HG03064 (cell line): Measurements from ENCODE around the gene GAS7.

Source experiments
- ATAC-seq: cut with Tn5 transposase; IDR thresholded peaks from one replicate; pipeline ENCODE4 v1.9.1; 2021; ENCODE audit warnings: low read depth; ENCODE audit not compliant: unreplicated experiment

Gene GAS7

DNA sequence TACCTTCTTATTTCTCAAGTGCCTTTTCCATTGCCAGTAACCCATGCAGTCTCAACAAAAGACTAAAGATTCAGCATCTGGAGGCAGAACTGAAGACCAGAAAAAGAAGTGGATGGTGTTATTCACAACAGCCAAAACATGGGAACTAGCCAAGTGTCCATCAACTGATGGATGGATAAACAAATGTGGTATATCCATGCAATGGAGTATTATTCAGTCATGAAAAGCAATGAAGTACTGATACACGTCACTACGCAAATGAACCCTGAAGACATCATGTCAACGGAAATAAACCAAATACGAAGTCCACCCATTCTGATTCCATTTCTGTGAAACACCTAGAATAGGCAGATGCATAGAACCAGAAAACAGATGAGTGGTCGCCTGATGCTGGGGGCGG, 25.6 kb downstream of the GAS7 start:
- no peak for ATAC-seq

DNA sequence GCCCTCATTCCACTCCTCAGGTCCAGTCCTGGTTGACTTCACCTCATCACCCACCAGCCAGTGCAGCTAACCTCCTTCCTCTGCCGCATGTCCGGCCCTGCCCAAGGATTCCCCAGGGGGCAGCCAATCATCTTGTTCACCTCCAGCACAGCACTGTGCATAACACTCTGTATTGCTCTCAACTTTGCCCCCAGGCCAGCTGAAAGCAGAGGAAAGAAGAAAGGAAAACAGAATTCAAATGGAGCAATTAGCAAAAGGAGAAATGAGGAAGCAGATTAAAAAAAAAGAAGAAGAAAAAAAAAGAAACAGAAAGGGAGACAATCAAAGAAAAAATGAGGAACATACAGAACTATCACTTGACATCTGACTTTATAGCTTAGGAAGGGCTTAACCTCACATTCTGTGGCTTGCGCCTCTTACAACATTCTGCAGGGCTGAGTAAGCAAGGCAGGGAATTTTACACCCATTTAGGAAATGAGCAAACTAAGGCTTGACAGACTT, 26.1 kb downstream of the GAS7 start:
- ATAC-seq, result no peak

DNA sequence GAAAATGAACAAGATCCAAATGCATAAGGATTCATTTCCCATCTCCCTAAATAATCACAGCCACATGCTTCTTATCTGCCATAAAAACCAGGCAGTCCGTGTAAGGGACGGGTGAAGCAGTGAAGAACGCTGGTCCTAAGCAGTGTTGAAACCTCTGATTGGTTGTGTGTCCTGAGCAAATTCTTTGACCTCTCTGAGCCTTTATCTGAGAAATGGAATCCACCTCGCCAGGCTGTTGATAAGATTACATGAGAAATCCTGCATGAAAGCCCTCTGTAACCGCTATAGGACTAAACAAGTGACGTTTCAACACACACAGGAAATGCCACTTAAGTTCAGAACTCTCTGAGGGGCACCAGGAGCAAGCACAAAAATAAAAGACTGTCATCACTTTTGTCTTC, 26.8 kb downstream of the GAS7 start:
- ATAC-seq, result no peak

DNA sequence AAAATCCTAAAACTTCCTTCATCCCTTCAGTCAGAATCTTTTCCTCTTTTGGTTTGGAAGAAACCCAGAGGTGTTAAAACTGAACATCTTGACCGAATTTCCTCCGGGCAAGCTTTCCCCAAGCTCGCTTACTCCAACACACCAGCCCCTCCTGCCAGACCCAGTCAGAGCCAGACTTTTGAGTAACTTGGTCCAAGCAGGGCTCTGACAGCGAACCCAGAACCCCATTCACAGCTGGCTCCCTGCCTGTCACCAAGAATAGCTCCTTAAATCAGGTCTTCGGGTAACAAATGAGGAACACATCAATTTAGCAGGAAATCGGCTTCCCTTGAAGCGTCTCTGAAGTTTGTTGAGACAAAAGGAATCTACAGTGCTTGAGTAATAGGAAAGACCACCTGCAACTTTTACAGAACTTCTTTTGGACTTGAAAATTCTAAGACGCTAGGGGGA, 27.3 kb downstream of the GAS7 start:
- no peak for ATAC-seq

DNA sequence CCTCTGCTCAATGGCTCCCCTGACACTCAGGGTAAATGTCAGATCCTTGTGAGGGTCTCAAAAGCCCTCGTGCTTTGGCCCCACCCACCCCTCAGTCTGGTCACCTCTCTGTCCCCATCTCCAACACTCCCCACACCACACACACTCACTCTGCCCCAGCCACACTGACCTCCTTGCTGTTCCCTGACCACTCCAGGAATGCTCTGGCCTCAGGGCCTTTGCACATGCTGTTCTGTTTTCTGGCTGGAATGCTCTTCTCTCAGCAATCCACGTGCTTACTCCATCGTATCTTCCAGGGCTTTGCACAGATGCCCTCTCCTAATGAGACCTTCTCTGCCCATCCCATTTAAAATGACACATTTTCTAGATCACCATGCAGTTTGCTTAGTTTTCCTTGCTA, 28.2 kb downstream of the GAS7 start:
- ATAC-seq, result no peak

DNA sequence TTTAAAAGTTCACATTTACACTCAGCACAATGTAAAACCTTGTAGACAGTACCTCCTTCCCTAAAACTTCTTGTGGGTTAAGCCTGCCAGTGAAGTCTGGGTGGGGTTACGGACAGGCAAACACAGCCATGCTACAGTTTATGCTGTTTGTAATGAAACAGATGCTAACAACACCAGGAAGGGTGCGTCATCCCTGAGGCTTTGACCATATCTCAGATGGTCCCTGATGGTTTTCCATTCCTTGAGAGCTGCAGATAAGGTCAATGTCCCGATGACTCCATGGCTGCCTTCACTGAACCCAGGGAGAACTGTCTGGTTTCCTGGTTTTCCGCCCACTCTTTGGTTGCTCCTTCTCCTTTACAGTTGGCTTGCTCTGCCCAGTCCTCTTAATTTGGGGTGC, 29.1 kb downstream of the GAS7 start:
- ATAC-seq, result no peak

DNA sequence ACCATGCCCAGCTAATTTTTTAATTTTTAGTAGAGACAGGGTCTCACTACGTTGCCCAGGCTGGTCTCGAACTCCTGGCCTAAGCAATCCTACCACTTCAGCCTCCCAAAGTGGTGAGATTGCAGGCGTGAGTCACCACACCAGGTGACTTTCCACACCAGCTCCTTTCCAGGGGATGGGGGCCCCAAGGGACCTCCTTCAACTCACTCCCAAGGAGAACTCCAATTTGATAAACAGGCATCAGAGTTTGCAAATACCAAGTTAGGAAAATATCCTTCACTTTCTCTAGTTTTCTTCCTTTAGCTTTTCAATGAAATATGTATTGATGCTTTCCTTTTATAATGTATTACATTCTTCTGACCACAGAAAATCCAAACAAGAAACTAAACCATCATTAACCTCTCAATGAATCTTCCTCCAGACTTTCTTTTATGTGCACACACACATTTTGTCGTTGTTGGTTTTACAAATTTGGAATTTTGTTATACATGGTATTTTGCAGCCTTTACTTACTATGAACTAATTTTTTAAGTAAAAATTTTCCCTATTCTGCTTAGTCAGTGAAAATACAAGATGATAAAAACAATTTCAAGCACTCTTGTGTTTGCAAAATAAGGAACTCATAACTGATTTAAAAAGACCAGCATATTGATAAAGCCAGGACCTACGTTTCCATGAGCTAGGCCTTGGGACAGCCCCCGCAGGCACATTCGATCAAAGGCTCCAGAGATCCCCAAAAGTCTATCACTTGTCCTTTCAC, 32.0 kb downstream of the GAS7 start:
- ATAC-seq, result no peak

DNA sequence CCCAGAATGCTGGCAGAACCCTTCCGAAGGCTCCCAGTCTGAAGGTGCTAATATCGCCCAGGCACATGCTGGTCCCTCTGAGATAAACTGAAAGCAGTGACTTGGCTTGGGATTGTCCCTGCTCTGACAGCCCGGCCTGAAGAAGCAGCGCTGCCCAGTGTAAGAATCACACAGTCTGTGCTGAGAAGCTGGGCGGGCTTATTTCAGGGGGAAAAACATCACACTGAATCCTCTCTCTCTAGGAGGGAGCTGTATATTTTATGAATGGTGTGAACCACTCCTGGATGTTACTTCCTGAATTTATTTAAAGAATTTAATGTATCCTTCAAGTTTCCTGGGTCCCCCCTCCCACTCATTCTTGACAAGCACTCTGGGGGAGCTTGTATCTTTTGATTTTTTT, 36.3 kb downstream of the GAS7 start:
- no peak for ATAC-seq

DNA sequence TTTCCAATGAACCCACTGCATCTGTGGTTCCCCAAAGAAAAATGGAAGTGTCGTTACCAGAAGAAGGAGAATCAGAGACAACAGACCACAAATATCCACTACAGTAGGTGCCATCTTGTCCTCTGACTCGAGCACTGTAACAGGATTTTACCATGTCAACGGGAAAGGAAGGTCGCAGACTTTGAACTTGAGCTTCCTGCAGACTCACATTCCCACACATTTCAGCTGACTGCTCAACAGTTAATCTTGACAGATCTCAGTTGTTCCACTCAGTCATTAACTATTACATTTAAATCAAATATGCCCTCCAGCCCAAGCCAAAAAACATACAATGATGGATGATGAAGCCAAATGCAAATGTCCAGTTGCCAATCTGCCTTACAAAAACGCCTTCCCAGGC, 37.0 kb downstream of the GAS7 start:
- no peak for ATAC-seq

DNA sequence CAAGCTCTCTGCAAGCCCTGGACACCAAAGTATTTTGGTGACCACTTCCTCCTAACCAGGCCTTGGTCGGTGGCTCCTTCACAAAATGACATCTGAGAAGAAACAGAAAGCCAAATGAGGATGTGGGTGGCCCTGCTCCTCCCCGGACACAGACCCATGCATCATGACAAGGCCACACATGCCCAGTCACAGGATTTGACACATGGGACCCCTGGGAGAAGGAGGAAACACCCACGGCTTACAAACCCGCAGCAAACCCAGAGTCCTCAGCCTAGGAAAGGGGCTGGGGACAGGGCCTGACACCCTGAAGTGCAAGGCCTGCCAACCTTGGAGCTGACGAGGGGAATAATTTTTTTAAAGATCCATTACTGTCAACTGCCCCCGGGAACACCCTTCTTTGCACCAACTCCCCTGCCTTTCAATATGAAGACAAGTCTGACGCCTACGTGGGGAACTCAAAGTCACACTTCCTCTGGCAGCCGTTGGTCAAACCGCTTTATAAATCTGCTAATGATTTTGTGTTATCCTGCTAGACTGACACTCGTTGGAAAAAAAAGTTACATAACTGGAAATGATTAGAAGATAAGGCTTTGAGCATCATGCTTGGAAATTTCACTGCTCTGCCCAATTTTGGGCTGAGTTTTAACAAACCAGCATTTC, 41.3 kb downstream of the GAS7 start:
- ATAC-seq, result peak; percentile 55

DNA sequence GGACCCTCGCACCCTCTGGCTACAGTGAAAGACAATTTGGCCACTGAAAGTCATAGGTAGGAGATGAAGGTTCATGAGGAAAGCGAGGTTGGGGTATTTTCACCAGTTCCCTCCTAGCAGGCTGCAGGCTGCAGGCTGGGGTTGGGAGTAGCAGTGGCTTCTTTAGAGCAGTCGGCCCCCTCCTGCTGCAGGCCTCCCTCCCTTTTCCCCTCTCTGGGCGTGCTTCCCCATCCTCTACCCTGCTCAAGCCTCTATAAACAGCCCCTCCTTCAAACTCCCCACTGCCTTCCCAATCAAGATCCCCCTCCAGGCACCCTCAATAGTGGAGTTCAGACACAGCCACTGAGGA, 41.8 kb downstream of the GAS7 start:
- peak; percentile 19 for ATAC-seq

DNA sequence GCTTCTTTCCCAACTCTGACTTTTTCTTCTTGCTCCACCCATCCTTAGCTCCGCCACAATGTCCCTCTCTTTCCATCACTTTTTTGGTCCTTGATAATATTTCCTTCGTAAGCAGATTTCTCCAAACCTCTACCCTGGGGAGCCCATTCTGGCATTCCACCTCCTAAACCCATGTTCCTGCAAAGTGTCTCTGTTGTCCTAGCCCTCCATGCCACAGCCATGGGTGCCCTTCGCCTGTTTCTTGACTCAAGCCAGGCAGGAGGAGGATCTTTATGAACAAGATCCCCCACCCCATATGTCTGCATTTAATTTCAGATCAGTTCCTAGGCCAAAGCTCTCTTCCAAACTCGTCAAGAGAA, 42.4 kb downstream of the GAS7 start:
- no peak for ATAC-seq

DNA sequence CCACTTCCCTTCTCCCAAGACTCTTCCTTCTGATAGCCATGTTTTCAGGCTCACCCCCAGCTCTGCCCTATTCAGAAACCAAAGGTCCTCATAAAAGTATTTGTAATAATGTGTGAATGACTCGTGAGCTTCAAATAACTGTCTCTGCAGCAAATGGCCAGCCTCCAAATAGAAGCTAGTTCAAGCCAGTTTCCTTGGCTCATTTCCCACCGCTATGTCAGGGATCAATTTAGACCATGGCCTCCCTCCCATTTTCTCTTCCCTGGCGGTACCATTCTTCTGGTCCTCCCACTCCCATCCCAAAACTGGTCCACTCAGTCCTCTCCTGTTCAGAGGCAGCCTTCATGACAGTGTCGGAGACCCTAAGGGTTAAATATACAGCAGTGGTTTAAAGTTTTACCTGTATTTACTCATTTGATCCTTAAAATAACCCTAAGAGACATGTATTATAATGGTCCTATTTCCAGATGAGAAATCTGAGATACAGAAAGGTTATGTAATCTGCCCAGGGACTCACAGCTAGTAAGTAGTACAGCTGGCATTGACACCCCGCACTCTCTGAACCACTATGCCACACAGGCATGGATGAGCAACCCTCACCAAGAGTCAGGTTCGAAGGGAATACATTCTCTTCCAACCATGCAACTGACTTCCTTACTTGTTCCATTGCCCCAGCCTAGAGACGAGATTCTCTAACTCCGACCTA, 42.9 kb downstream of the GAS7 start:
- ATAC-seq, result no peak

DNA sequence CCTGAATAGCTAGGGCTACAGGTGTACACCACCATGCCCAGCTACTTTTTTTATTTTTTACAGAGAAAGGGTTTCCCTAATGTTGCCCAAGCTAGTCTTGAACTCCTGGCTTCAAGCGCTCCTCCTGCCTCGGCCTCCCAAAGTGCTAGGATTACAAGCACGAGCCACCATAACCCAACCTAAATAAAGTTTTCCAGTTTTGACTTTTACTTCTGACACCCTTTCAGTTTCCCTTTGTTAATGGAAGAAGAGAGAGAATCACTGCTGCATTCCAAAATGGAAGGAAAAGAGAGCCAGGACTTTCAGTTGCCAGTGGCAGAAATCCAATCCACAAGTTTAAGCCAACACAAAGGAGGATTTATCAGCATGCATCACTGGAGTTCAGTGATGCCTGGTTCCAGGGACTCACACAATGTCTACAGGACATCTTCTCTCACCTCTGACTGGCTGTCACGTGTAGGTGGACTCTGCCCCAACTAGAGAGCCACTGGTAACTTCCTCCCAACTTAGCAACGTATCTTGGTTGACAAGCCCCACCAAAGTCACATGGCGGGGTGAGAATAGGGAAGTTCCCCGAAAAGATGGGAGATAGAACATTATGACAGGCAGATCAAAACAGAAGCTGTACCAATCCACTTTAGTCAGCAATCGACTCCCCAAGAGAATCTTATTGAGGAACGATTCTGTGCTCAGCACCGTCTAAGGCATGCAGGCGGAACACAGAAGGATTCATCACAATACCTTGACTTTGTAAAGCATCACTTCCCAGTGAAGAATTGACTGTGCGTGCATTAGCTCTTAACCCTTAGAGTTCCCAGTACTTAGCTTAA, 46.5 kb downstream of the GAS7 start:
- no peak for ATAC-seq

DNA sequence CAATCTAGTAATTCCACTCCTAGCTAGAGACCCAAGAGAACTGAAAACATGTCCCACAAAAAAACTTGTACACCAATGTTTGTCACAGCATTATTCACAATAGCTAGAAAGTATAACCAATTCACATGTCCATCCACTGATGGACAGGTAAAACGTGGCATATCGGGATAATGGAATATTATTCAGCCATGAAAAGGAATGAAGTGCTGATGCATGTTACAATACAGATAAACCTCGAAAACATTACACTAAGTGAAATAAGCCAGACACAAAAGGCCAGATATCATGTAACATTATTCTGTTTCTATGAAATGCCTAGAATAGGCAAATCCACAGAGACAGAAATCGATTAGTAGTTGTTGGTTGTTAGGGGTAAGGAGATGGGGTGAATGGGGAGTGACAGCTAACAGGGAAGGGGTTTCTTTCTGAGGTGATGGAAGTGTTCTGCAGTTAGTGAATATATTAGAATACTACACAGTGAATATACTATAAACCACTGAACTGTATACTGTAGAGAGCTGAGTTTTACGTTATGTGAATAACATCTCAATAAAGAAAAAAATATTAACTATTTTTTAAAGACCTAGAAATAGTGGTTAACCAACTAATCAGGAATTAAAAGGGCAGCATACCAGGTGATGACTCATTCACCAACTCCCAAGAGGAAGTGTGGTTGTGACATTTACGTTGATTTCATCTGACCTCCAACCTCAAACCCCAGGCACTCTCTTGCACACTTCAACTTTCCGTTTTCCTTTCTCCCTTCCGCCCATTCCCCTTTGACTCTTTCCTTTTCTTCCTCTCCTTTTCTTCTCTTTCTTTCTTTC, 48.6 kb downstream of the GAS7 start:
- ATAC-seq, result no peak

DNA sequence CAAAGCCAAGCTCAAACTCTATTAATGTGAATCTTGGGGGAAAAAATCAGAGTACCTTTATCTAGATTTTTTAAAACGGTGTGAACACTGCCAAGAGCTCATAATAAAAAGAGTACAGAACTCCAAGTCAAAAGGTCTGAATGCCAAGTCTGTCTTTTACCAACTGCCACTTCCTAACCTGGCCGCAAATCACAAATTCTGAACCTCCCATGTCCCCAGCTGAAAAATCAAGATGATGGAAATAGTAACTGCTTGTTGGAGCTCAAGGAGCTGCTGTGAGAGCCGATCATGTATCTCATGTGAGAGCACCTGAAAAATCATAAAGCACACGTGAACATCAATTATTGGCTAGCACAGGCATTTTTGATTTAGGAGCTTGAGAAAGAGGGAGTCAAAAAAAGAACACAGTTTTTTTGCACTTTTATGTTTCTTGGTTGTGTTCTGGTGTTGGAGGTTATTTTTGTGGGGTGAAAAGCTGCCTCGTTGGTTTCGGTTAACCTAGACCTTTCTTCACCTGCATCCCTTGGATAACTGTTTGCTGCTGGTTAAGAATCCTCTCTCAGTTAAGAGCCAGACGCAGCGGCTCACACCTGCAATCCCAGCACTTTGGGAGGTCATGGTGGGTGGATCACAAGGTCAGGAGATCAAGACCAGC, 50.5 kb downstream of the GAS7 start:
- no peak for ATAC-seq

DNA sequence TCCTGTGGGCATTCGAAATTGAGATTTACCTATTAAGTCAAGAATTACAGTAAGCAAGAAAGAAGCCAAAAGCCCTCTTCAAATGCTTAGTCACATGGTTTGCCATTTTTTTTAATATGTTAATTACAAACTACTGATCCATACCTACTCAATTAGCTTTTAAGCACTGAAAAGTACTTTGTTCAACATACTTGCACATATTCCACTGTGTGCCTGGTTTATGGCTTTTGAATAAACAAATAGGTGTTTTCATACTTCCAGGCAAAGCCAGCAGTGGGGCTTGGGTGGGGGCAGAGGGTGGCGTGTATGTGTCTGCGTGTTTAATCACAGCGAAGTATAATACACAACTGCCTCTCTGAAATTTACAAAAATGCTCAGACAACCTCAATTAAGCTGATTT, 51.4 kb downstream of the GAS7 start:
- ATAC-seq, result no peak

DNA sequence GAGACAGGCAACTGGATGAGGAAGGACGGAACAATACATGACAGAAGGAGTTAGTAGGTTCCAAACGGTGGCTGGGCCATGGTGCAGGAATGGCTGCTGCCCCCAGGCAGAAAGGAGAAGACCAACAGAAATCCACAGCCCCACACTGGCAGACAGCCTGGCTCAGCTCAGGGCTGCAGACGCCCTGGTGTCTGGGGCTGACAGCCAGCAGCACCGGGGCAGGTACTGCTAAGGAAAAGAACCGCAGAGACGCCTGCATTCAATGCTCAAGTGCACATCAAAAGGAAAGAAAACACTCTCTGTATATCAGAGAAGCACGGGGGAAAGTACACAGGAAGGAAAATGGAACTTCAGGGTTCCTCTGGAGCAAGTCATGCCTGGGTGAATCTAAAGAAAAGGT, 53.4 kb downstream of the GAS7 start:
- ATAC-seq, result no peak

DNA sequence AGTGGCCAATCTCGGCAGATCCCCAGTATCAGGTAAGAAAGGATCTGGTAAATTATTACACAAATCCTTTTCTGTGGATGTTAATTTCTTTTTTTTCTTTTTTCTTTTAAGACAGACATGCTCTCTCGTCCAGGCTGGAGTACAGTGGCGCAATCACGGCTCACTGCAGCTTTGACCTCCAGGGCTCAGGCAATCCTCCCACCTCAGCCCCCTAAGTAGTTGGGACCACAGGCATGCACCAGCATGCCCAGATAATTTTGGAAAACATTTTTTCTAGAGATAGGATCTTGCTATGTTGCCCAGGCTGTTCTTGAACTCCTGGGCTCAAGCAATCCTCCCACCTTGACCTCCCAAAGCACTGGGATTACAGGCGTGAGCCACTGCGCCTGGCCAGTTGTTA, 54.0 kb downstream of the GAS7 start:
- no peak for ATAC-seq

DNA sequence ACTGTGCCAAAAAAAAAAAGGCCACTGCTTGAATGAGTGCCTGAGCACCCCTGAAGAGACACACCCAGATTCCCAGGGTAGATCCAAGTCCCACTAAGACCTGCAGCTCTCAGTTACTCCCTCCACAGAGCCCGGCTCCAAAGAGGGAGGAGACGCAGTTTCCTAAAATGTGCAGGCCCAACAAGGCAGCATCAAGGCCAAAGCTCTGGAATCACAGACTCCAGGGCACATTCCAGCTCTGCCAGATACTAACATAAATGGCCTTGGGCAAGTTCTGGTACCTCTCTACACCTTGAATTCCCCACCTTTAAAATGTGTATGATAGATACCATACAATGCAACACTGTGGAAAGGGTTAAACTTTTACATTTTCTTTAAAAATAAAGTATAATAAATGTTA, 57.0 kb downstream of the GAS7 start:
- ATAC-seq, result no peak
